ENCODE results near the gene SPG11. TPM values are rescaled to one million over a fixed set of nuclear protein-coding genes. Genes with fewer than 3 reads are reported as not detected.

The SPG11 gene
- total and polyA plus RNA-seq, 9 of the 15 experiments (the other 6 are each of a cell fraction or from before 2014, with no cell fraction given), result 23.3 to 71.2 (median 45.6) TPM

GRCh38 chr15:44711096-44711742 lies 47.8 kb upstream of the SPG11 start, which contains the start of the genes B2M and PATL2 (continued):
- TF ChIP-seq NELFE (IDR thresholded peaks at IDR 0.05; ENCODE audit: insufficient read depth, insufficient read length) (peak; percentile 76), ZMIZ1 (IDR thresholded peaks at IDR 0.05; ENCODE audit: low read depth in 2 of 2, low read length in 2 of 2) (peak in 1 of 2 experiments; percentile 86; a peak in 2 of 4 replicates), ARID3A (IDR thresholded peaks at IDR 0.05; ENCODE audit: borderline replicate concordance, low read depth, low read length) (no peak), HNRNPL (IDR thresholded peaks at IDR 0.05; ENCODE audit: low read depth, low read length) (no peak), CC2D1A (IDR thresholded peaks at IDR 0.05) (no peak), ELF4 (CRISPR knock-in tag; IDR thresholded peaks at IDR 0.05) (no peak), SNRNP70 (optimal IDR thresholded peaks at IDR 0.05; ENCODE audit: low read depth, low read length) (no peak), STAT6 (CRISPR knock-in tag; IDR thresholded peaks at IDR 0.05) (peak; percentile 82; the same call in 1 of the 2 replicates), VEZF1 (CRISPR knock-in tag; IDR thresholded peaks at IDR 0.05) (no peak), EP400 (IDR thresholded peaks at IDR 0.05) (peak; percentile 89), KHSRP (IDR thresholded peaks at IDR 0.05) (peak; percentile 68), ZNF224 (CRISPR knock-in tag; IDR thresholded peaks at IDR 0.05) (no peak), FOXA1 (IDR thresholded peaks at IDR 0.05; ENCODE audit: borderline replicate concordance) (no peak), POLR2G (IDR thresholded peaks at IDR 0.05; ENCODE audit: low read depth, low read length) (peak; percentile 99), ZNF589 (CRISPR knock-in tag; IDR thresholded peaks at IDR 0.05; ENCODE audit: low read depth) (peak; percentile 63), PPARD (CRISPR knock-in tag; IDR thresholded peaks at IDR 0.05) (no peak), KDM4B (IDR thresholded peaks at IDR 0.05; ENCODE audit: borderline replicate concordance in 2 of 2, low read depth in 1 of 2) (no peak), ZNF3 (CRISPR knock-in tag; IDR thresholded peaks at IDR 0.05) (no peak), NFIX (CRISPR knock-in tag; IDR thresholded peaks at IDR 0.05; ENCODE audit: low read depth) (no peak), ZEB2 (IDR thresholded peaks at IDR 0.05) (no peak)

All from K562 (cell line).